ENCODE results near the gene REPS2.

DNA sequence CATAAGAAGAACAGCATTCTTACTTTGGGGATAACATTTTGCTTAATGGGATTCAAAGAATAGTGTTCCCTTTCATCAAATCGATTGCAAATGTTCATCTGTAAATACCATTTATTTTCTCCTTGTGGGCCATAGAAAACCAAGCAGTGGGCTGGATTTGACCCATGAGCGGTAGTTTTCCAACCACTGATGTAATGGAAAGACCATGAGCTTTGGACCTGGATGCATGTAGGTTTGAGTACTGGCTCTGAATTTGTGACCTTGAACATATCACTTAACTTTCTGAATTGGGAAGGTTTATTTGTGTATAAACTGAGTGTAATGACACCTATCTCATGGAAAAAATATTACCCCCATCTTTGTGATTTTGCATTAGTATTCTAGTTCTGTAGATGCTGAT is 54.3 kb downstream of the REPS2 start:
- TF ChIP-seq CTCF (IDR thresholded peaks at IDR 0.05; ENCODE audit: low read length): no peak
- TF ChIP-seq EZH2 (optimal IDR thresholded peaks at IDR 0.05; ENCODE audit: low read depth, low read length): no peak
